Measurements from ENCODE around the gene UBE2R2.
A peak's percentile ranks its signal among the peaks of the same experiment; 100 is the strongest.
"Not testable (repeated sequence)": the region's sequence is repeated elsewhere in the genome, so short reads cannot be mapped to it uniquely, and the experiment has no call there.

The UBE2R2 gene

DNA sequence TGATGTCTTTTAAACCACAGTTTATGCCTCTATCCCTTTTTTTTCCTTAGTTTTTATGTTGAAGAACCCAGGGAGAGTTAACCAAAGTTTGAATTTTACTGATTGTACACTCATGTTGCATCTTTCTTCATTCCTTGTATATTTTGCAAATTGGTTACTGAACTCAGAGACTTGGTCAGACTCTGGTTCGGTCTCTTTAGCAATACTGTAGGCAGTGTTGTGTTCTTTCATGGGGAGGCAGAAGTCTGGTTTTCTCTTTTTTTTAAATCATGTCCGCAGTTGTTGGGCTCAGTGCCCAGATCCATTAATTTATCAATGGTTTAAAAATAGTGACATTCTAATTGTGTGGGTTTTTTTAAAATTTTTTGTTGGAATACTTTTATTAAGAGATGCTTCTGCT lies 23.4 kb downstream of the UBE2R2 start:
- no CpG with 5 or more reads among the region's 2 CpGs for WGBS (ENCODE audit: extremely low coverage, insufficient coverage, insufficient read length)
- Histone ChIP-seq H2BK12ac (ENCODE audit: low read length) (no peak overlapping the region), H4K91ac (ENCODE audit: low read depth, low read length) (no peak overlapping the region)

DNA sequence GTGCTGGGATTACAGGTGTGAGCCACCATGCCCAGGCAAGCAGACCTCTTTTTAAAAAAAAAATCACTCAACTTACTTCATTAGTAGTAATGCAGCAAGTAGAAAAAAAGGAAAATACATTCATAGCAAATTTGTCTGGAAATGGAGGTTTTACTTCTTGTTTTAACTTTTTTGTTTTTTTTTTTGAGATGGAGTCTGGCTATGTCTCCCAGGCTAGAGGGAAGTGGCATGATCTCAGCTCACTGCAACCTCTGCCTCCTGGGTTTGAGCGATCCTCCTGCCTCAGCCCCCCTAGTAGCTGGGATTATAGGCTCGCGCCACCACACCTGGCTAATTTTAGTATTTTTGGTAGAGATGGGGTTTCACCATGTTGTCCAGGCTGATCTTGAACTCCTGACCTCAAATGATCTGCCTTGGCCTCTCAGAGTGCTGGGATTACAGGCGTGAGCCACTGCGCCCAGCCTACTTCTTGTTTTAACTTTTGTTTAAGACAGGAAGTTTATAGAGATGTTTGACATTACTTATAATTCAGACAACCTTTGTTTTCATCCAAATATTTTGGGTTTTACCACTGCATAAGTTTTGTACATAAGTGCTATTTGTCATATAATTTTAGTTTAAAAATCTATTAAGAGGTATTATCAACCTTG lies 26.5 kb downstream of the UBE2R2 start:
- Histone ChIP-seq H3K18ac (ENCODE audit: low read length) (no peak overlapping the region), H3K4me3 (ENCODE audit: low read depth, low read length) (no peak overlapping the region), H3K4me2 (ENCODE audit: low read length) (no peak overlapping the region), H2AK5ac (ENCODE audit: low read length) (no peak overlapping the region), H3K27ac (ENCODE audit: low read depth, low read length) (no peak overlapping the region), H3K4ac (ENCODE audit: low read depth, low read length) (peak overlapping the region; percentile 46), H3K4me1 (ENCODE audit: control insufficient read depth in 1 of 2, insufficient read depth in 2 of 2, low read length in 2 of 2) (no peaks in the 10 kb centered on the region), H4K8ac (ENCODE audit: low read depth, low read length) (no peak overlapping the region), H2BK12ac (ENCODE audit: low read length) (no peak overlapping the region), H3K9me3 (ENCODE audit: insufficient read depth, low read depth, low read length) (no peaks in the 10 kb centered on the region), H3K36me3 (ENCODE audit: control insufficient read depth in 1 of 2, insufficient read depth in 2 of 2, low read length in 2 of 2) (no peaks in the 10 kb centered on the region), H3K27me3 (ENCODE audit: insufficient read depth, low read length) (no peaks in the 10 kb centered on the region), H3K79me2 (ENCODE audit: control insufficient read depth, insufficient read depth, low read length, poor library complexity) (peaks cover 3% of the 10 kb centered on the region), H4K91ac (ENCODE audit: low read depth, low read length) (no peak overlapping the region), H4K12ac (ENCODE audit: low read depth, low read length) (no peak overlapping the region), H2BK120ac (ENCODE audit: insufficient read depth, low read length, poor library complexity) (no peak overlapping the region), H3K79me1 (ENCODE audit: low read length) (no peaks in the 10 kb centered on the region), H3K9ac (ENCODE audit: low read length) (no peak overlapping the region), H3K23ac (ENCODE audit: low read length) (no peak overlapping the region), H3K14ac (ENCODE audit: low read length) (no peak overlapping the region), H2BK5ac (ENCODE audit: low read depth, low read length, poor library complexity) (no peak overlapping the region), H2AFZ (ENCODE audit: insufficient read depth, low read length, poor library complexity) (peak overlapping the region; percentile 28)
- DNase-seq, result no peak
- WGBS (ENCODE audit: extremely low coverage, insufficient coverage, insufficient read length), result no CpG with 5 or more reads among the region's 5 CpGs

More for the DNA sequence above, 23.4 kb downstream of the UBE2R2 start:
- no peak overlapping the region for H3K9ac ChIP-seq (ENCODE audit: low read length)
- no peak overlapping the region for H2BK5ac ChIP-seq (ENCODE audit: low read depth, low read length, poor library complexity)
- no peak overlapping the region for H3K4ac ChIP-seq (ENCODE audit: low read depth, low read length)
- no peak overlapping the region for H2AK5ac ChIP-seq (ENCODE audit: low read length)
- H3K79me1 ChIP-seq (ENCODE audit: low read length), result no peaks in the 10 kb centered on the region
- H4K8ac ChIP-seq (ENCODE audit: low read depth, low read length), result no peak overlapping the region
- no peaks in the 10 kb centered on the region for H3K9me3 ChIP-seq (ENCODE audit: insufficient read depth, low read depth, low read length)
- H3K27me3 ChIP-seq (ENCODE audit: insufficient read depth, low read length), result no peaks in the 10 kb centered on the region
- H4K12ac ChIP-seq (ENCODE audit: low read depth, low read length), result no peak overlapping the region
- H3K23ac ChIP-seq (ENCODE audit: low read length), result no peak overlapping the region
- H2AFZ ChIP-seq (ENCODE audit: insufficient read depth, low read length, poor library complexity), result no peak overlapping the region
- H2BK120ac ChIP-seq (ENCODE audit: insufficient read depth, low read length, poor library complexity), result no peak overlapping the region
- no peak overlapping the region for H3K14ac ChIP-seq (ENCODE audit: low read length)
- H3K18ac ChIP-seq (ENCODE audit: low read length), result no peak overlapping the region
- no peak overlapping the region for H3K4me3 ChIP-seq (ENCODE audit: low read depth, low read length)
- no peak for DNase-seq
- no peaks in the 10 kb centered on the region for H3K36me3 ChIP-seq (ENCODE audit: control insufficient read depth in 1 of 2, insufficient read depth in 2 of 2, low read length in 2 of 2)
- peaks cover 11% of the 10 kb centered on the region for H3K79me2 ChIP-seq (ENCODE audit: control insufficient read depth, insufficient read depth, low read length, poor library complexity)
- H3K27ac ChIP-seq (ENCODE audit: low read depth, low read length), result no peak overlapping the region
- H3K4me1 ChIP-seq (ENCODE audit: control insufficient read depth in 1 of 2, insufficient read depth in 2 of 2, low read length in 2 of 2), result no peaks in the 10 kb centered on the region
- no peak overlapping the region for H3K4me2 ChIP-seq (ENCODE audit: low read length)

DNA sequence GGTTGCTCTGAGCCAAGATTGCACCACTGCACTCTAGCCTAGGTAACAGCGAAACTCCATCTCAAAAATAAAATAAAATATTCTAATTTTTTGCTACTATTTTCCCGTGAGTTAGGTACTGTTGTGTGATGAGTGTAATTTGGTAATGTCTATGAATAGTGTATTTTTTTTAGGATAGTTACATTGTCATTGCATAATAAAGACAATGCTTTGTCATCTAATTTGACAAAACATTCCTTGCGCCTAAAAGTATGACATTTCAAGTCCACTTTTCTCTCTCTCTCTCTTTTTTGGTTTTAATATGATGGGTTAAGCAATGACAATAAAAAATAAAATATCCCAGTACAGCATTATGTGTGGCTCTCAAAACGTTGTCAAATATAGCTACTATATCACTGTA lies 29.3 kb downstream of the UBE2R2 start:
- no peak overlapping the region for H2AFZ ChIP-seq (ENCODE audit: insufficient read depth, low read length, poor library complexity)
- H3K27ac ChIP-seq (ENCODE audit: low read depth, low read length), result no peak overlapping the region
- H2BK120ac ChIP-seq (ENCODE audit: insufficient read depth, low read length, poor library complexity), result no peak overlapping the region
- no peak overlapping the region for H3K18ac ChIP-seq (ENCODE audit: low read length)
- WGBS (ENCODE audit: extremely low coverage, insufficient coverage, insufficient read length), result no CpG with 5 or more reads among the region's 4 CpGs
- H4K91ac ChIP-seq (ENCODE audit: low read depth, low read length), result no peak overlapping the region
- no peak overlapping the region for H3K4ac ChIP-seq (ENCODE audit: low read depth, low read length)
- no peaks in the 10 kb centered on the region for H3K79me1 ChIP-seq (ENCODE audit: low read length)
- H3K4me3 ChIP-seq (ENCODE audit: low read depth, low read length), result no peak overlapping the region
- H3K4me2 ChIP-seq (ENCODE audit: low read length), result no peak overlapping the region
- no peak overlapping the region for H3K9ac ChIP-seq (ENCODE audit: low read length)
- no peak overlapping the region for H4K8ac ChIP-seq (ENCODE audit: low read depth, low read length)
- H3K79me2 ChIP-seq (ENCODE audit: control insufficient read depth, insufficient read depth, low read length, poor library complexity), result peaks cover 3% of the 10 kb centered on the region
- no peaks in the 10 kb centered on the region for H3K36me3 ChIP-seq (ENCODE audit: control insufficient read depth in 1 of 2, insufficient read depth in 2 of 2, low read length in 2 of 2)
- H3K4me1 ChIP-seq (ENCODE audit: control insufficient read depth in 1 of 2, insufficient read depth in 2 of 2, low read length in 2 of 2), result no peaks in the 10 kb centered on the region
- no peaks in the 10 kb centered on the region for H3K27me3 ChIP-seq (ENCODE audit: insufficient read depth, low read length)
- H2BK12ac ChIP-seq (ENCODE audit: low read length), result no peak overlapping the region
- H3K23ac ChIP-seq (ENCODE audit: low read length), result no peak overlapping the region
- no peak for DNase-seq
- no peaks in the 10 kb centered on the region for H3K9me3 ChIP-seq (ENCODE audit: insufficient read depth, low read depth, low read length)
- no peak overlapping the region for H2AK5ac ChIP-seq (ENCODE audit: low read length)
- H4K12ac ChIP-seq (ENCODE audit: low read depth, low read length), result no peak overlapping the region
- H2BK5ac ChIP-seq (ENCODE audit: low read depth, low read length, poor library complexity), result no peak overlapping the region
- H3K14ac ChIP-seq (ENCODE audit: low read length), result no peak overlapping the region

DNA sequence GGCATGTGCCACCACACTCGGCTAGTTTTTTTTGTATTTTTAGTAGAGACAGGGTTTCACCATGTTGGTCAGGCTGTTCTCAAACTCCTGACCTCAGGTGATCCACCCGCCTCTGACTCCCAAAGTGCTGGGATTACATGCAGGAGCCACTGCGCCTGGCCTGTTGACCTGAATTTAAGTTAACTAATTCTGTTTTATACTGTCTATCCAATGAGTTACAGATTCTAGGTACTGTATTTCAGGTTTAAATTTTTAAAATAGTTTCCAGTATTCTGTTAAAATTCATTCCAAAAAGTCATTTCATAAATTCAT lies 30.9 kb downstream of the UBE2R2 start:
- not testable (repeated sequence) for H2AFZ ChIP-seq (ENCODE audit: insufficient read depth, low read length, poor library complexity); H2BK12ac ChIP-seq (ENCODE audit: low read length); H3K79me1 ChIP-seq (ENCODE audit: low read length); H3K9ac ChIP-seq (ENCODE audit: low read length); H3K4me1 ChIP-seq (ENCODE audit: control insufficient read depth in 1 of 2, insufficient read depth in 2 of 2, low read length in 2 of 2); H3K27ac ChIP-seq (ENCODE audit: low read depth, low read length); H3K4me2 ChIP-seq (ENCODE audit: low read length); DNase-seq; H3K14ac ChIP-seq (ENCODE audit: low read length); H3K4me3 ChIP-seq (ENCODE audit: low read depth, low read length); H4K91ac ChIP-seq (ENCODE audit: low read depth, low read length); H4K12ac ChIP-seq (ENCODE audit: low read depth, low read length); H3K27me3 ChIP-seq (ENCODE audit: insufficient read depth, low read length); H2BK120ac ChIP-seq (ENCODE audit: insufficient read depth, low read length, poor library complexity); H2AK5ac ChIP-seq (ENCODE audit: low read length); H3K18ac ChIP-seq (ENCODE audit: low read length); H2BK5ac ChIP-seq (ENCODE audit: low read depth, low read length, poor library complexity); H3K9me3 ChIP-seq (ENCODE audit: insufficient read depth, low read depth, low read length); H4K8ac ChIP-seq (ENCODE audit: low read depth, low read length); H3K23ac ChIP-seq (ENCODE audit: low read length); H3K4ac ChIP-seq (ENCODE audit: low read depth, low read length); H3K36me3 ChIP-seq (ENCODE audit: control insufficient read depth in 1 of 2, insufficient read depth in 2 of 2, low read length in 2 of 2); H3K79me2 ChIP-seq (ENCODE audit: control insufficient read depth, insufficient read depth, low read length, poor library complexity)
- no CpG with 5 or more reads among the region's 3 CpGs for WGBS (ENCODE audit: extremely low coverage, insufficient coverage, insufficient read length)
